Retinal pigment epithelial cell (primary cell): ENCODE measurements around the gene FMNL2.

Experiments used
- DNase-seq: peaks from one replicate; pipeline ENCODE4 v3.0.0-alpha.2; 2010; ENCODE audit warnings: low read depth
- H3K4me3 ChIP-seq: 2 replicates; pipeline ENCODE4 v1.5.1; 2011; ENCODE audit warnings: mild to moderate bottlenecking, low read length, control low read depth, moderate library complexity
- TF ChIP-seq, protein P1 (sequence below): conservative IDR thresholded peaks from 2 replicates; pipeline ENCODE4 v1.5.1; 2011; ENCODE audit warnings: low read depth, low read length, control low read depth, inconsistent platforms

The FMNL2 gene

DNA sequence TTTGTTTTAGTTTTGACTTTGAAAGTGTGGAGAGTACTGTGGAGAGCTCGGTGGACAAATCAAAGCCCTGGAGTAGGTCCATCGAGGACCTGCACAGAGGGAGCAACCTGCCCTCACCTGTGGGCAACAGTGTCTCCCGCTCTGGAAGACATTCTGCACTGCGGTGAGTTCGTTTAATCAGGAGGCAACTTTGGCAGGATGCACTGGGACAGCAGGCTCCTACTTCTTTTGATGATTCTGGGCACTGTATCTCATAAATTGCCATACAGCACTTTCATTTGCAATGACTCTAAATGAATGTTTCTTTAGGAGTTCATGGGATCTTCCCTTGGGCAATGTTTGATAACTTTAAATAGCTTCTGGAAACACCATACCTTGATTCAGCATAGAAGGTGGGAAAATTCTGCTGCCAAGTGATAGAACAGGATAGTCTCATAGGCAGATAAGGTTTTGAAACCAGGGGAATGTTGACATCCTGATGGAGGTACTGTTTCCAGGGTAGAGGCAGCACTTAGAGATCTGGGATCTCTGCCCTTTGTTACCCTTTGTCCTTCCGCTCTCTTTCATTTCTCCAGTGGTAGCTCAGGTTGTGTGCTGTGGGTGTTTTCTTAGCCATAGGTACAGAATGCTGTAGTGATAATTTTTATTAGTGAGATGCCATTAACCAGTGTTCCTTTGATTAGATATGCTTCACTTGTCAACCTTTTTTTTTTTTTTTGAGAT lies 226.1 kb downstream of the FMNL2 start:
- no peak overlapping the region for H3K4me3 ChIP-seq
- no peak for DNase-seq

GRCh38 chr2:152562198-152562884 lies 227.4 kb downstream of the FMNL2 start:
- H3K4me3 ChIP-seq: no peak overlapping the region
- no peak for DNase-seq
- TF ChIP-seq, protein P1, sequence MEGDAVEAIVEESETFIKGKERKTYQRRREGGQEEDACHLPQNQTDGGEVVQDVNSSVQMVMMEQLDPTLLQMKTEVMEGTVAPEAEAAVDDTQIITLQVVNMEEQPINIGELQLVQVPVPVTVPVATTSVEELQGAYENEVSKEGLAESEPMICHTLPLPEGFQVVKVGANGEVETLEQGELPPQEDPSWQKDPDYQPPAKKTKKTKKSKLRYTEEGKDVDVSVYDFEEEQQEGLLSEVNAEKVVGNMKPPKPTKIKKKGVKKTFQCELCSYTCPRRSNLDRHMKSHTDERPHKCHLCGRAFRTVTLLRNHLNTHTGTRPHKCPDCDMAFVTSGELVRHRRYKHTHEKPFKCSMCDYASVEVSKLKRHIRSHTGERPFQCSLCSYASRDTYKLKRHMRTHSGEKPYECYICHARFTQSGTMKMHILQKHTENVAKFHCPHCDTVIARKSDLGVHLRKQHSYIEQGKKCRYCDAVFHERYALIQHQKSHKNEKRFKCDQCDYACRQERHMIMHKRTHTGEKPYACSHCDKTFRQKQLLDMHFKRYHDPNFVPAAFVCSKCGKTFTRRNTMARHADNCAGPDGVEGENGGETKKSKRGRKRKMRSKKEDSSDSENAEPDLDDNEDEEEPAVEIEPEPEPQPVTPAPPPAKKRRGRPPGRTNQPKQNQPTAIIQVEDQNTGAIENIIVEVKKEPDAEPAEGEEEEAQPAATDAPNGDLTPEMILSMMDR: no peak

More for the DNA sequence above, 226.1 kb downstream of the FMNL2 start:
- TF ChIP-seq, protein P1: no peak

DNA sequence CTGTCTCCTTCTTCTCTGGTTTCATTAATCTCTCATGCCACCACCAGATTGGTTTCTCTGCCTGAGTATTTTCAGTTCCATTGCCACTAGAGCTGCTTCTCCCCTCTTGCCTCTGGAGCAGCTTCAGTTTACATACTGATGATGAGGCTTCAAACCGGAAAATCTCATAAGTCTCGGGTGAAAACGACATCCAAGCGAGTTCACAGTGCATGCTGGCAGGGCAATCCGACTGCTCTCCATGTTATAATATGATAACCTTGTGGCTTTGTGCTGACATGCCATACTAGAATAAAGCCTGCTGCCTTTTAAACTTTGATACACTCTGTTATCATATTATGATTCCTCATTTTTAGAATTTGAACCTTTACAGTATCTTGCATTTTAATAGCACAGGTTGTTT lies 228.8 kb downstream of the FMNL2 start:
- TF ChIP-seq, protein P1: no peak
- H3K4me3 ChIP-seq: no peak overlapping the region
- no peak for DNase-seq

GRCh38 chr2:152564754-152565551 lies 230.0 kb downstream of the FMNL2 start:
- no peak for DNase-seq

GRCh38 chr2:152565884-152566727 lies 231.1 kb downstream of the FMNL2 start:
- DNase-seq: no peak
- no peak overlapping the region for H3K4me3 ChIP-seq
- TF ChIP-seq, protein P1: no peak

More at GRCh38 chr2:152564754-152565551, 230.0 kb downstream of the FMNL2 start:
- H3K4me3 ChIP-seq: no peak overlapping the region
- TF ChIP-seq, protein P1: no peak

DNA sequence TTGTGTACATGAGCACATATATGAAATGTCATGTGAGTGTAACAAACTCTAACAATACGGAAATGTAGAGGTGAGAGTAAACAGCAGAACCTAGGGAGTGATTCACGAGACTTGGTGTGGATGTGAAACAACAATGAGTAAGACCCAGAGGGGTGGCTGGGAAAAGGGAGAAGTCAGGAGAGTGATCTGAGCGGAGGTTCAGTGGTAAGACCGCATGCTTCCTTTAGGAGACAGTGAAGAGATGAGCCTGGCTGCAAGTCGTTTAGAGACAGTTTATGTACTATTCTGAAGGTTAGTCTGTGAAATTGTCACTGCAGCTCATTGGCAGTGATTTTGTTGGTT lies 231.7 kb downstream of the FMNL2 start:
- H3K4me3 ChIP-seq: no peak overlapping the region
- no peak for DNase-seq
- TF ChIP-seq, protein P1: no peak
